Endothelial cell of umbilical vein (primary cell): ENCODE data around the gene ASS1. TPM values are rescaled to one million over a fixed set of nuclear protein-coding genes. Genes with fewer than 3 reads are reported as not detected.

Source experiments
- BruUV-seq: library from RNA; stranded (reverse); fragments of 400-500 nt; replicated peaks from 2 replicates; lab custom pipeline; 2021; lab: Mats Ljungman, UMichigan
- CTCF ChIA-PET: fragments of 300-600, 350-600 bp; sonication (Branson Sonifier 250); formaldehyde crosslinking; loops from one replicate; lab custom pipeline; 2021; ENCODE audit warnings: antibody characterized with exemption, inconsistent platforms; lab: Charles Lee
- POLR2A ChIA-PET: fragments of 300-600, 350-600 bp; sonication (Branson Sonifier 250); formaldehyde crosslinking; loops from one replicate; lab custom pipeline; 2021; ENCODE audit warnings: antibody characterized with exemption, inconsistent platforms; lab: Charles Lee
- DNase-seq: peaks from one replicate; pipeline ENCODE4 v3.0.0-alpha.2; 2011; ENCODE audit warnings: low read depth, low spot score
- FAIRE-seq: peaks from 2 replicates; lab custom pipeline; 2011; peaks lifted over from hg19 to GRCh38; lab: Jason Lieb, UNC
- H2AFZ ChIP-seq: 2 replicates; pipeline ENCODE4 v1.6.0; 2012; ENCODE audit warnings: low read depth, low read length, control low read depth, inconsistent platforms
- H3K27ac ChIP-seq: 2 replicates; pipeline ENCODE4 v1.5.1; 2011; ENCODE audit warnings: low read depth, mild to moderate bottlenecking, control low read depth, low read length, moderate library complexity; ENCODE audit not compliant: insufficient read depth
- H3K27me3 ChIP-seq, 2 experiments: 2 replicates each; pipeline versions ENCODE4 v1.6.0 to v1.6.1; 2011; ENCODE audit warnings: low read length in 2 of 2, mixed read lengths in 1 of 2; ENCODE audit not compliant: control insufficient read depth in 2 of 2, insufficient read depth in 2 of 2
- H3K36me3 ChIP-seq, 2 experiments: 2 replicates in 1 of 2; 3 replicates in 1 of 2; pipeline ENCODE4 v1.5.1; 2011; ENCODE audit warnings: low read length in 2 of 2, mild to moderate bottlenecking in 1 of 2, moderate library complexity in 1 of 2; ENCODE audit not compliant: control insufficient read depth in 2 of 2, insufficient read depth in 2 of 2; ENCODE audit errors: extremely low read depth in 1 of 2
- H3K4me1 ChIP-seq: 3 replicates; pipeline ENCODE4 v1.5.1; 2011; ENCODE audit warnings: mild to moderate bottlenecking, low read length; ENCODE audit not compliant: control insufficient read depth, insufficient read depth; ENCODE audit errors: extremely low read depth
- H3K4me2 ChIP-seq: 2 replicates; pipeline ENCODE4 v1.6.1; 2011; ENCODE audit warnings: low read length, control low read depth, mixed read lengths; ENCODE audit not compliant: insufficient read depth
- H3K4me3 ChIP-seq, 3 experiments: fragments of 200-600 bp in 1 of 3; sonication (generic), shearing (Covaris generic) in 1 of 3; replicated peaks in 1 of 3; 2 replicates each; pipeline ENCODE4 v1.5.1; 2011 to 2016; ENCODE audit warnings: control low read depth in 3 of 3, low read length in 3 of 3, mild to moderate bottlenecking in 2 of 3, inconsistent platforms in 1 of 3, low read depth in 1 of 3, moderate library complexity in 1 of 3; ENCODE audit not compliant: insufficient read depth in 1 of 3
- H3K79me2 ChIP-seq: 2 replicates; pipeline ENCODE4 v1.6.0; 2012; ENCODE audit warnings: low read length, inconsistent platforms; ENCODE audit not compliant: control insufficient read depth, insufficient read depth
- H3K9ac ChIP-seq: replicated peaks from 2 replicates; pipeline ENCODE3; 2011; ENCODE audit warnings: low read length, control low read depth; ENCODE audit not compliant: insufficient read depth; ENCODE audit errors: extremely low read depth
- H3K9me1 ChIP-seq: replicated peaks from 3 replicates; pipeline ENCODE4 v1.6.0; 2011; ENCODE audit warnings: mild to moderate bottlenecking, low read length; ENCODE audit not compliant: control insufficient read depth, insufficient read depth; ENCODE audit errors: extremely low read depth
- H3K9me3 ChIP-seq: replicated peaks from 2 replicates; pipeline ENCODE4 v1.5.1; 2012; ENCODE audit warnings: low read length, inconsistent platforms; ENCODE audit not compliant: control insufficient read depth, insufficient read depth
- H4K20me1 ChIP-seq: replicated peaks from 2 replicates; pipeline ENCODE3; 2011; ENCODE audit warnings: mild to moderate bottlenecking, low read length; ENCODE audit not compliant: control insufficient read depth, insufficient read depth; ENCODE audit errors: extremely low read depth
- FOS ChIP-seq: IDR thresholded peaks from 2 replicates; pipeline ENCODE4 v1.6.1; 2011; ENCODE audit warnings: mild to moderate bottlenecking, low read length, moderate library complexity, borderline replicate concordance; ENCODE audit not compliant: insufficient read depth
- POLR2AphosphoS5 ChIP-seq: IDR thresholded peaks from 2 replicates; pipeline ENCODE4 v1.6.1; 2012; ENCODE audit warnings: low read depth, mild to moderate bottlenecking, control low read depth, low read length, moderate library complexity; ENCODE audit not compliant: insufficient read depth
- dilution Hi-C: fragments of 300-500 bp; cut with MboI; formaldehyde crosslinking; loops from one replicate; pipeline ENCODE4 v1.15.0; 2019; ENCODE audit warnings: low sequenced_read_pairs; ENCODE audit not compliant: extremely low pct_ligation_motif_present
- intact Hi-C: fragments of 100-400 bp; cut with micrococcal nuclease; formaldehyde crosslinking; loops from one replicate; pipeline ENCODE4 v1.10.0; 2022
- polyA plus RNA-seq, 4 experiments: library from polyadenylated mRNA; depleted of rRNA in 3 of 4; stranded (reverse) in 3 of 4; unstranded in 1 of 4; fragments of >200 nt; gene quantifications; 2 replicates each; pipeline versions ENCODE4 v1.2.1 to v1.2.3, GENCODE V29; 2011 to 2012; ENCODE audit warnings: missing spikeins in 1 of 4
- total RNA-seq: library from RNA; stranded (reverse); gene quantifications from 2 replicates; pipeline ENCODE4 v1.2.3, GENCODE V29; 2021
- TF ChIP-seq, protein P1 (sequence below), 2 donors: IDR thresholded peaks; 1 replicate in 1 of 2; 2 replicates in 1 of 2; pipeline ENCODE4 v1.5.1; 2011; ENCODE audit warnings: low read length in 2 of 2, mild to moderate bottlenecking in 2 of 2, moderate library complexity in 2 of 2, control low read depth in 1 of 2, inconsistent platforms in 1 of 2, low read depth in 1 of 2; ENCODE audit not compliant: insufficient read depth in 1 of 2; ENCODE audit errors: extremely low read depth in 1 of 2

Gene ASS1
- total and polyA plus RNA-seq, 2 donors (not counting 3 experiments of a cell fraction or from before 2014, with no cell fraction given) = 3.6 to 12.4 TPM

DNA sequence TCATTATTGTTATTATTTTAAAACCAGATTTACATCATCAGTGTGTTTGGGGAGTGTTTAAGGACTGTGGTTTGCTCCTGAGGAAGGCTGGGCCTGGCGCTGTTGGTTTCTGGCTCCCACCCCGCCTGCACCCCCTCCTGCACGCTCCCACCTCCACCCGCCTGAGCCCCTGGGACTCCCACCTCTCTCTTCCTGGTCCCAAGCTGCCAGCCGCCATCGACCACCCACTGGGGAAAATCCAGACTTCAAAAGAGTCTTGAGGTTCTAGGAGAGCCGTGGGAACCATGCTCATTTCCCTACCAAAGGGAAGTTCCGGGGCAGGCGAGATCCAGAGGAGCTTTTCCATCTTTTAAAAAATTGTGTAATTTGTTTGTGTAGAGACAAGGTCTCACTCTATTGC lies 99.6 kb downstream of the ASS1 start:
- H3K9me1 ChIP-seq = no peaks in the 10 kb centered on the region
- H3K27me3 ChIP-seq = peaks cover 0 to 2% of the 10 kb centered on the region in 2 experiments
- H2AFZ ChIP-seq = no peak overlapping the region
- H3K4me2 ChIP-seq = no peak overlapping the region
- CTCF ChIA-PET = interaction anchor here (0.5 kb wide), 1 partner anchor 9 kb away, joined by 3 read pairs; no protein-coding TSS in a partner anchor
- POLR2A ChIA-PET = no interaction called here
- H3K9ac ChIP-seq = no peak overlapping the region
- H3K36me3 ChIP-seq = no peaks in the 10 kb centered on the region
- BruUV-seq = no TSS peak
- dilution Hi-C loops (no loop called here), intact Hi-C loops (no loop called here)
- no peak for TF ChIP-seq POLR2AphosphoS5
- TF ChIP-seq, protein P1, sequence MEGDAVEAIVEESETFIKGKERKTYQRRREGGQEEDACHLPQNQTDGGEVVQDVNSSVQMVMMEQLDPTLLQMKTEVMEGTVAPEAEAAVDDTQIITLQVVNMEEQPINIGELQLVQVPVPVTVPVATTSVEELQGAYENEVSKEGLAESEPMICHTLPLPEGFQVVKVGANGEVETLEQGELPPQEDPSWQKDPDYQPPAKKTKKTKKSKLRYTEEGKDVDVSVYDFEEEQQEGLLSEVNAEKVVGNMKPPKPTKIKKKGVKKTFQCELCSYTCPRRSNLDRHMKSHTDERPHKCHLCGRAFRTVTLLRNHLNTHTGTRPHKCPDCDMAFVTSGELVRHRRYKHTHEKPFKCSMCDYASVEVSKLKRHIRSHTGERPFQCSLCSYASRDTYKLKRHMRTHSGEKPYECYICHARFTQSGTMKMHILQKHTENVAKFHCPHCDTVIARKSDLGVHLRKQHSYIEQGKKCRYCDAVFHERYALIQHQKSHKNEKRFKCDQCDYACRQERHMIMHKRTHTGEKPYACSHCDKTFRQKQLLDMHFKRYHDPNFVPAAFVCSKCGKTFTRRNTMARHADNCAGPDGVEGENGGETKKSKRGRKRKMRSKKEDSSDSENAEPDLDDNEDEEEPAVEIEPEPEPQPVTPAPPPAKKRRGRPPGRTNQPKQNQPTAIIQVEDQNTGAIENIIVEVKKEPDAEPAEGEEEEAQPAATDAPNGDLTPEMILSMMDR (IDR thresholded peaks at IDR 0.05; ENCODE audit: extremely low read depth in 1 of 2, insufficient read depth in 1 of 2, low read depth in 1 of 2, low read length in 2 of 2) = no peak
- DNase-seq = no peak
- no peaks in the 10 kb centered on the region for H3K9me3 ChIP-seq
- no peaks in the 10 kb centered on the region for H3K79me2 ChIP-seq
- FAIRE-seq = no peak
- H3K4me3 ChIP-seq = no peak overlapping the region
- no peaks in the 10 kb centered on the region for H3K4me1 ChIP-seq
- no peak overlapping the region for H3K27ac ChIP-seq
- no peaks in the 10 kb centered on the region for H4K20me1 ChIP-seq

DNA sequence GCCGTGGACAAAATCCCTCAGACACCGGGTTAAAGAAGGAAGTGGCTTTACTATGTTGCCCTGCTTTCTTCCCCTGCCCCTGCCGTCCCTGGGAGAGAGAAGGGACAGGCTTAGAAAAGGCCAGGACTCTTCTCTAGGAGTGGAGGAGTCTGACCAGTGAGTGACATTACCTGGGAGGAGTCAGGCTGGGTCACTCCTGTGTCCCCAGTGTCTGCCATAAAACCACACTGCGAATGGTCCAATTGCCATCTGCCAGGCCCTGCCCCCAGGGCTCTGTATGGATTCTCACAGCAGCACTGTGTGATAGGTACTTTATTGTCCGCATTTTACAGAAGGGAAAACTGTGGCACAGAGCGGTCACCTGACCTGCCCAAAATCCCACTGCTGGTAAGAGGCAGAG lies 103.3 kb downstream of the ASS1 start:
- Histone ChIP-seq H3K9ac (no peak overlapping the region), H3K4me3 (no peak overlapping the region), H3K9me3 (no peaks in the 10 kb centered on the region), H3K79me2 (no peaks in the 10 kb centered on the region), H2AFZ (no peak overlapping the region), H4K20me1 (no peaks in the 10 kb centered on the region), H3K27me3 (peaks cover 0 to 2% of the 10 kb centered on the region in 2 experiments), H3K27ac (no peak overlapping the region), H3K36me3 (no peaks in the 10 kb centered on the region), H3K9me1 (no peaks in the 10 kb centered on the region), H3K4me2 (no peak overlapping the region), H3K4me1 (no peaks in the 10 kb centered on the region)
- CTCF ChIA-PET = no interaction called here
- POLR2A ChIA-PET = no interaction called here
- no peak for DNase-seq
- TF ChIP-seq FOS = no peak
- no peak for FAIRE-seq
- intact Hi-C loops = no loop called here
- dilution Hi-C loops = no loop called here
- BruUV-seq = no TSS peak
